Neural cell (in vitro differentiated cells): Measurements from ENCODE around the gene CADPS2.
A peak's percentile ranks its signal among the peaks of the same experiment; 100 is the strongest.

Experiments
- EP300 ChIP-seq: fragments of 450-650 bp; conservative IDR thresholded peaks from 2 replicates; pipeline ENCODE4 v1.6.1; 2014; ENCODE audit warnings: antibody characterized with exemption, mild to moderate bottlenecking, moderate library complexity; ENCODE audit not compliant: poor library complexity, severe bottlenecking
- EZH2 ChIP-seq: fragments of 200-600, 300-800 bp; shearing (Covaris generic), sonication (generic); IDR thresholded peaks from 2 replicates; pipeline ENCODE4 v1.6.1; 2014; ENCODE audit warnings: antibody characterized with exemption, low read length, borderline replicate concordance, mild to moderate bottlenecking; ENCODE audit not compliant: insufficient read depth, poor library complexity, severe bottlenecking
- MXI1 ChIP-seq: fragments of 450-650 bp; conservative IDR thresholded peaks from 2 replicates; pipeline ENCODE4 v1.6.1; 2014; ENCODE audit warnings: antibody characterized with exemption, mild to moderate bottlenecking; ENCODE audit not compliant: poor library complexity, severe bottlenecking
- POLR2AphosphoS5 ChIP-seq: IDR thresholded peaks from 2 replicates; pipeline ENCODE4 v1.6.1; 2012
- RAD21 ChIP-seq: fragments of 450-650 bp; conservative IDR thresholded peaks from 2 replicates; pipeline ENCODE4 v1.6.1; 2014; ENCODE audit warnings: antibody characterized with exemption, mild to moderate bottlenecking, moderate library complexity
- SMC3 ChIP-seq: fragments of 450-650 bp; conservative IDR thresholded peaks from 2 replicates; pipeline ENCODE4 v1.6.1; 2014; ENCODE audit warnings: antibody characterized with exemption, mild to moderate bottlenecking, moderate library complexity; ENCODE audit not compliant: poor library complexity
- TF ChIP-seq, protein P1 (sequence below): fragments of 450-650 bp; IDR thresholded peaks from 2 replicates; pipeline ENCODE4 v1.5.1; 2014; ENCODE audit warnings: antibody characterized with exemption, mild to moderate bottlenecking, moderate library complexity; ENCODE audit not compliant: poor library complexity, severe bottlenecking
- TF ChIP-seq, protein P2 (sequence below): IDR thresholded peaks from 2 replicates; pipeline ENCODE4 v1.6.1; 2012; ENCODE audit warnings: borderline replicate concordance

GRCh38 chr7:122532406-122533269 is 353.6 kb downstream of the CADPS2 start:
- TF ChIP-seq, protein P1, sequence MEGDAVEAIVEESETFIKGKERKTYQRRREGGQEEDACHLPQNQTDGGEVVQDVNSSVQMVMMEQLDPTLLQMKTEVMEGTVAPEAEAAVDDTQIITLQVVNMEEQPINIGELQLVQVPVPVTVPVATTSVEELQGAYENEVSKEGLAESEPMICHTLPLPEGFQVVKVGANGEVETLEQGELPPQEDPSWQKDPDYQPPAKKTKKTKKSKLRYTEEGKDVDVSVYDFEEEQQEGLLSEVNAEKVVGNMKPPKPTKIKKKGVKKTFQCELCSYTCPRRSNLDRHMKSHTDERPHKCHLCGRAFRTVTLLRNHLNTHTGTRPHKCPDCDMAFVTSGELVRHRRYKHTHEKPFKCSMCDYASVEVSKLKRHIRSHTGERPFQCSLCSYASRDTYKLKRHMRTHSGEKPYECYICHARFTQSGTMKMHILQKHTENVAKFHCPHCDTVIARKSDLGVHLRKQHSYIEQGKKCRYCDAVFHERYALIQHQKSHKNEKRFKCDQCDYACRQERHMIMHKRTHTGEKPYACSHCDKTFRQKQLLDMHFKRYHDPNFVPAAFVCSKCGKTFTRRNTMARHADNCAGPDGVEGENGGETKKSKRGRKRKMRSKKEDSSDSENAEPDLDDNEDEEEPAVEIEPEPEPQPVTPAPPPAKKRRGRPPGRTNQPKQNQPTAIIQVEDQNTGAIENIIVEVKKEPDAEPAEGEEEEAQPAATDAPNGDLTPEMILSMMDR: peak; percentile 70
- no peak for TF ChIP-seq EZH2
- peak; percentile 73 for TF ChIP-seq SMC3
- TF ChIP-seq RAD21: peak; percentile 68
- no peak for TF ChIP-seq MXI1
- no peak for TF ChIP-seq POLR2AphosphoS5
- no peak for TF ChIP-seq EP300
- TF ChIP-seq, protein P2, sequence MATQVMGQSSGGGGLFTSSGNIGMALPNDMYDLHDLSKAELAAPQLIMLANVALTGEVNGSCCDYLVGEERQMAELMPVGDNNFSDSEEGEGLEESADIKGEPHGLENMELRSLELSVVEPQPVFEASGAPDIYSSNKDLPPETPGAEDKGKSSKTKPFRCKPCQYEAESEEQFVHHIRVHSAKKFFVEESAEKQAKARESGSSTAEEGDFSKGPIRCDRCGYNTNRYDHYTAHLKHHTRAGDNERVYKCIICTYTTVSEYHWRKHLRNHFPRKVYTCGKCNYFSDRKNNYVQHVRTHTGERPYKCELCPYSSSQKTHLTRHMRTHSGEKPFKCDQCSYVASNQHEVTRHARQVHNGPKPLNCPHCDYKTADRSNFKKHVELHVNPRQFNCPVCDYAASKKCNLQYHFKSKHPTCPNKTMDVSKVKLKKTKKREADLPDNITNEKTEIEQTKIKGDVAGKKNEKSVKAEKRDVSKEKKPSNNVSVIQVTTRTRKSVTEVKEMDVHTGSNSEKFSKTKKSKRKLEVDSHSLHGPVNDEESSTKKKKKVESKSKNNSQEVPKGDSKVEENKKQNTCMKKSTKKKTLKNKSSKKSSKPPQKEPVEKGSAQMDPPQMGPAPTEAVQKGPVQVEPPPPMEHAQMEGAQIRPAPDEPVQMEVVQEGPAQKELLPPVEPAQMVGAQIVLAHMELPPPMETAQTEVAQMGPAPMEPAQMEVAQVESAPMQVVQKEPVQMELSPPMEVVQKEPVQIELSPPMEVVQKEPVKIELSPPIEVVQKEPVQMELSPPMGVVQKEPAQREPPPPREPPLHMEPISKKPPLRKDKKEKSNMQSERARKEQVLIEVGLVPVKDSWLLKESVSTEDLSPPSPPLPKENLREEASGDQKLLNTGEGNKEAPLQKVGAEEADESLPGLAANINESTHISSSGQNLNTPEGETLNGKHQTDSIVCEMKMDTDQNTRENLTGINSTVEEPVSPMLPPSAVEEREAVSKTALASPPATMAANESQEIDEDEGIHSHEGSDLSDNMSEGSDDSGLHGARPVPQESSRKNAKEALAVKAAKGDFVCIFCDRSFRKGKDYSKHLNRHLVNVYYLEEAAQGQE: no peak
